Stimulated activated CD4-positive, alpha-beta T cell treated with anti-CD3 and anti-CD28 coated beads, Interleukin-1b, Interleukin-23, amount 100 ng/mL, for 48 hours (primary cell): ENCODE measurements around the gene CAVIN4.

Experiments
- DNase-seq: peaks from one replicate; pipeline ENCODE4 v3.0.0-alpha.2; 2020

The CAVIN4 gene, protein sequence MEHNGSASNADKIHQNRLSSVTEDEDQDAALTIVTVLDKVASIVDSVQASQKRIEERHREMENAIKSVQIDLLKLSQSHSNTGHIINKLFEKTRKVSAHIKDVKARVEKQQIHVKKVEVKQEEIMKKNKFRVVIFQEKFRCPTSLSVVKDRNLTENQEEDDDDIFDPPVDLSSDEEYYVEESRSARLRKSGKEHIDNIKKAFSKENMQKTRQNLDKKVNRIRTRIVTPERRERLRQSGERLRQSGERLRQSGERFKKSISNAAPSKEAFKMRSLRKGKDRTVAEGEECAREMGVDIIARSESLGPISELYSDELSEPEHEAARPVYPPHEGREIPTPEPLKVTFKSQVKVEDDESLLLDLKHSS

DNA sequence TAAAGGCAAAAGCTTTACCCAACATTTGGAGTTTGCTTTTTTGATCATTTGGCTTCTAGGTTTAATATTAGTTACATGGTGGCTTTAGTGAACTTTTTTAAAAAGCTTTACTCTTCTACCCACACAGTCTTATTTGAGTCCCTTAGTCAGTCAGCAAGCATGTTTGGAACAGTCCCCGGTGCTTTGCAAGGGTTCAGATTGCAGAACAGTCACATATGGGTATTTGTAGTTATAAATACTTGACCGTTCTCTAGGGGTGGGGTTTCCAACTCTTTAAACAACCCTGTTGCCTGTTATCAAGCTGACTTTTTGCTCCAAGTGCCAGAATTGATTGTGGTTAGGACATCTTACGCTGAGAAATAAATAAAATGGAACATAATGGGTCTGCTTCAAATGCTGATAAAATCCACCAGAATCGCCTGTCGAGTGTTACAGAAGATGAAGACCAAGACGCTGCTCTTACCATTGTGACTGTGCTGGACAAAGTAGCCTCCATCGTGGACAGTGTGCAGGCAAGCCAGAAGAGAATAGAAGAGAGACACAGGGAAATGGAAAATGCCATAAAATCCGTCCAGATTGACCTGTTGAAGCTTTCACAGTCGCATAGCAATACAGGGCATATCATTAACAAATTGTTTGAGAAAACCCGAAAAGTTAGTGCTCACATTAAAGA lies at the start of gene CAVIN4:
Gene CAVIN4, plus strand, starts transcription at position 304 of the 673 bp plus-strand sequence. Its CDS starts 65 bp downstream, at position 369.
- DNase-seq = no peak

DNA sequence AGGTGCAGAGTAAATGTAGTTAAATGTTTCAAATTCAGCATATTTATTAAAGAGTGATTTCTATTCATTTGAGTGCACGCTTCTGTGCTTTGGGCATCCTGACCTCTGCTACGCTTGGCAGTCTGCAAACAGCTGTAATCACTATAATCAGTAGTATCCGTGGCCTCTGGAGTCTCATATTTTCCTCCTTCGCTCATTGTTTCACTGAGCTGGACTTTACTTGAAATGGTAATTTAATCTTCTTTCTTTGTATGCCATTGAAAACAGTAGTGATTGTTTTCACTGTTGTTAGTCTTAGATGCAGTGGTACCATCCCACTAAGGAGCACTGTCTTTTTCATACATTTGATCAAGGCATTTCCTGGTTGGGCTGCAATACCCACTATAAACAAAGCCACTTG lies 43.5 kb upstream of the CAVIN4 start:
- DNase-seq = no peak

DNA sequence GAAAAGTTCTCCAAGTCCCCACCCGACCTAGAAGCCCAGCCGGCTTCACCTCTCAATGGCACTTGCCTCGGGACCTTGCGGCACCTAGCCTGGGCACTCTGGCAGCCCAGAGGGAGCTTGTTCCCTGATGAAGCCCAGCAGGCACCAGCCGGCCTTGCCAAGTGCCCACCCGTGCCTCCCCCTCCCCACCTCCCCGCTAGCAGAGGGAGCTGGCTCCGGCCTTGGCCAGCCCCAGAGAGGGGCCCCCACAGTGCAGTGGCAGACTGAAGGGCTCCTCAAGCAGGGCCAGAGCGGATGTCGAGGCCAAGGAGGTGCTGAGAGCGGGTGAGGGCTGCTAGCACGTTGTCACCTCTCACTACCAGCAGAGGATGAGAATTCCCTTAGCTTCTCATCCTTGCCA lies 37.6 kb upstream of the CAVIN4 start:
- DNase-seq = no peak

DNA sequence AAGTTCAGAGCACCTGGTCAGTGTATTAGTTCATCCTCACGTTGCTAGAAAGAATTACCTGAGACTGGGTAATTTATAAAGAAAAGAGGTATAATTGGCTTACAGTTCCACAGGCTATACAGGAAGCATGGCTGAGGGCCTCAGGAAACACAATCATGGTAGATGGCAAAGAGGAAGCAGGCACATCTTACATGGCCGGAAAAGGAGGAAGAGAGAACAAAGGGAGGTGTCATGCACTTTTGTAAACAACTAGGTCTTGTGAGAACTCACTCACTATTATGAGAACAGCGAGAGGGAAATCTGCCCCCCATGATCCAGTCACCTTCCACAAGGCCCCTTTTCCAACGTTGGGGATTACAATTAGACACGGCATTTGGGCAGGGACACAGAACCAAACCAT lies 28.8 kb upstream of the CAVIN4 start:
- DNase-seq = no peak

DNA sequence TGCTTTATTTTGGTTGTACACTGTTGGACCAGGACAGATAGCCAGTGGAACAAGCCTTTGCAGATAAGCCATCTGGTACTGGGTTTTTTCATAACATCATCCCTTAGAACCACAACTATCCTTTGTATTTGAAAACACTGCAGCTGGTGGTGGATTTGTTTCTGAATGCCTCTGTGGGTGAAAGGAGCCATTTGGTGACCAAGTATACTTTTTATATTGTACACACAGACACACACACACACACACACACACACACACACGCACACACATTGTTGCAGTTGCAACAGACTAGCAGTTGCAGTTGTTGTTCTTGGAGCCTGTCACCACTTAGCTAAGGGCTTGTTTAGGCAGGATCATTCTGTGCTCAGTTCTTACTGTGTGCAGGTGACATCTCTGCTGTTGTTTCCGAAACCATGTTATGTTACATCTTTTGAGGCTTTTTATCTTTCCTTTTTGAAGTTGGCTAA lies 22.9 kb upstream of the CAVIN4 start:
- no peak for DNase-seq

DNA sequence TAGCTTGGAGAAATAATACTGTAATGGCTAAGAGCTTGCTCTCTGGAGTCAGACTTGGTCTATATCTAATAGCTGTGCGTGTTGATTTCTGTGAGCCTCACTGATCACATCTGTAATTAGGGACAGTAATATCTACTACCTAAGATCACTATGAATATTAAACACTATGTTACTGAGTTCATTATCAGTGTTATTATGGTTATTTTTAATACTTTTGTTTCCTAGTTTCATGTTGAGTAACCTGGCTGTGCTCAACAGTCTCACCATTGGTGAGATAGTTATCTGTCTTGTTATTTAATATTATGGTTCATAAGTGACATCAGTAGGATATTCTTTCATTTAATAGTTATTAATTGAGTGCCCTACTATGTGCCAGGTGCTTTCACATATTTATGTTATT lies 22.4 kb upstream of the CAVIN4 start:
- no peak for DNase-seq

DNA sequence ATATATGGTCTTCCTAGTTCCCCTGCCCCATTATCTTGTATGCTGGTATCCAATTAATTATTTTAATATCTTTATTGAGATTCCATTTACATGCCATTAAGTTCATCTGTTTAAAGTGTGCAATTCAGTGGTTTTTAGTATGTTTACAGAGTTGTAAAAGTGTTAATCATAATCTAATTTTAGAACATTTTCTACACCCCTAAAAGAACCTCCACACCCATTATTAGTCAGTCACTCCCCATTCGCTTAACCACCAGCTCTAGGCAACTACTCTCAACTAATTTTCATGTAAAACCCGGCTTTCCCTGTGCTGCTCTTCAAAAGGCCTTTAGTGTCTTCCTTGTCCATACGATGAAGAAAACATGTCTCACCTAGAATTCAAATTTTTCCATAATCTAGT lies 20.8 kb upstream of the CAVIN4 start:
- DNase-seq = no peak

DNA sequence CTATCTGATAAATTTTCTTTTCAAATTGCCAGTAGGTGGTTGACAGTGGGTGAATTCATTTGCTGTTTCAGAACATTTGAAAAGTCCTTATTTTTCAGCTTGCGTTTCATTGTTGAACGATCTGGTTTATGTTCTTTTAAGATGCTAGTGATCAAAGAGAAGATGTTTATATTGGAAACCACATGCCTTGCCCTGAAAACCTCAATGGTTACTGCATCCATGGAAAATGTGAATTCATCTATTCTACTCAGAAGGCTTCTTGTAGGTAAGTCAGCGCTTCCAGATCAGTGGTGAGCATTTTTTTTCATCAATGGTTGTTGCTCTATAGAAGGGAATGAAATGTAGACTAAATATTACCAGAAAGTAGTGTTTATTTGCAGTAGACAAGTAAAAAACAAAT lies 16.6 kb upstream of the CAVIN4 start:
- no peak for DNase-seq

DNA sequence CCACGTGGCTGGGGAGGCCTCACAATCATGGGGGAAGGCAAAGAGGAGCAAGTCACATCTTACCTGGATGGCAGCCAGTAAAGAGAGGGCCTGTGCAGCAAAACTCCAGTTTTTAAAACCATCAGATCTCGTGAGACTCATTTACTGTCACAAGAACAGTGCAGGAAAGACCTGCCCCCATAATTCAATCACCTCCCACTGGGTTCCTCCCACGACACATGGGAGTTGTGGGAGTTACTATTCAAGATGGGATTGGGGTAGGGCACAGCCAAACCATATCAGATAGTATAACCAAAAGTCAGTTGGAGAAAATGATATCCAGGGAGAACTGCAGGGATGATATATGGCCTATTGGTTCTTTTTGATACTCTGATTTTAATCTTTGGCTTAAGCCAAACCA lies 10.0 kb upstream of the CAVIN4 start:
- DNase-seq = no peak

DNA sequence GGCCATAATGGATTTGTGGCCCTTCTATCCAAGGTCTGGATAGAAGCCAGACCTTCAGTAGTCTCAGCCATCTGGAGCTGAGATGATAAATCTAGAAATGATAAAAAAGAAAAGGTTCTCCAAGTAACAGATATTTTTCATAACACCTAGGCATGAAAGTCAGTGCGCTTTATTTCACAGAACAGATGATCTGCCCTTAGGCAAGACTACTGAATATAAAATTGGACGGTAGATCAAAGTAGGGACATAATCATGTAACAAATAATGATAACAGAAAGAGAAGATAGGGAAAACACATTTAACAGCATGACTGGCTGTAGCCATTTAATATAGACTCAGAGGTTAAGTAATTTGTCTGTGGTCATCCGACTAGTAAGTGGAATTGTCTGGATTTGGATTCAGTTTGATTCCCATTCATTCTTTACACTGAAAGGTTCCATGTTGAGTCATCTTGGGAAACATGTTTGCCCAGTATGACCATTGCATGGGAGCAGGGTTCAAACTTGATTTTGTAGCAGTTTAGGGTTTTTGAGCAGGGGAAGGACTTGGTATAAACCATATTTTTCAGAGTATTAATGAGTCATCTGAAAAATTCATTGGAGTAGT lies 4.1 kb upstream of the CAVIN4 start:
- DNase-seq = no peak

DNA sequence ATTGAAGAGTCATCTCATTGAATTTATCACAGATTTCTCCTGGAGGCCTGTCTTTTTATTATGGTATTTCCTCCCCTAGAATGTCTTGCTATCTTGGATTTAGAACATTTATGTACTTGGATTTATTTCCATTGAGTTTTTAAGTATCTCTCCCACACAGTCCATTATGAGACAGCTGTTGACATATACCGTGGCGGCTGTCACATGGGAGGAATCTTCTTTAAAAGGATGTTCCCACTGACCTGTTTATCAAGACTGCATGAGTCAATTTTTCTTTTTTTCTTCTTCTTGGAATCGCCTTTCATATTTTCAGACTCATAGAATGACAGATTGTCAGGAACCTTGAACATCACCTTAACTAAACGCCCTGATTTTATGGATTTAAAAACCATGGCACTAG lies 2.9 kb upstream of the CAVIN4 start:
- DNase-seq = no peak

DNA sequence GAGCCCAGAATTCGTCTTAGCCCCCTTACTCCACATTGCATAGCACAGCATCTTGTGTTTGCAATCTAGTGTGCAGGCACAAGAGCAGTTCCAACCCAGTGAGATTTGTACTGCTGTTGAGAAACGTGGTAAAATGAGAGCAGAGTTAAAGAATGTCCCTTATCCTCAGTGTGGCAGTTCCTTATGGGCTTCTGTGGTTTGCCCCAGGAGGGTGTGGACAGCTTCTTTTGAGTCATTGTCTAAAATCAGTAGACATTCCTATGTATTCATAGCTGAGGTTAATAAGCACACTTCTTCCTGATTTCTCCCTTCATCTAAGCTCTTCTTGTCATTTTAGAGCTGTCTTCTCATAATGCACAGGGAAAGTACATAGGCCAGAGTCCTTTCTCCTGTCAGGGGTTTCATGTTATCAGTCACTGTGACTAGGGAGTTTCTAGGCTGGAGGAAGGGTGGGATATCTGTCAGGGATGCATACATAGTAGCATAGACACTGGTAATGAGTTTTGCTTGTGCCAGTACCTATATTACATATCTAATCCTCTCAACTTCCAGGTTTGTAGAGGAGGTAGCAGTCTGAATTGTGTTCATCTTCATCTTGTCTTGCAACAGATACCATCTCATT lies 2.0 kb upstream of the CAVIN4 start:
- DNase-seq = no peak

DNA sequence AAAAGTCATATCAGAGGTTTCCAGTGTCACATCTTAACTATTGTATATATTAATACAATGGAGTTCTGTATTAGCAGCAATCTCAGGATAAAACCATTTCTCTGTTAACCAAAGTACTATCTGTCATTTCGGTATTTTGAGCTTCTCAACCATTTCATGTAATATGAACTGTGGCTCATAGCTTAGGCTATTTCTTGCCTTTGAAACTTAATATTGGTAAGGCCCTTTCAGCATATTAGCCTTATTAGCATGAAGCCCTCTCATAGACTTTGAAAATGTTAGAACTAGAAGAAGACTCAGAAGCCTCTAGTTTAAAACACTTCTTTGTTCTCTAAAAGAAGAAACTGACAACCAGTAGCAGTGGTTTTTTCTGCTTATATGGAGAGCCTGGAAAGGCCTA lies 731 bp downstream of the CAVIN4 start:
- DNase-seq = no peak

DNA sequence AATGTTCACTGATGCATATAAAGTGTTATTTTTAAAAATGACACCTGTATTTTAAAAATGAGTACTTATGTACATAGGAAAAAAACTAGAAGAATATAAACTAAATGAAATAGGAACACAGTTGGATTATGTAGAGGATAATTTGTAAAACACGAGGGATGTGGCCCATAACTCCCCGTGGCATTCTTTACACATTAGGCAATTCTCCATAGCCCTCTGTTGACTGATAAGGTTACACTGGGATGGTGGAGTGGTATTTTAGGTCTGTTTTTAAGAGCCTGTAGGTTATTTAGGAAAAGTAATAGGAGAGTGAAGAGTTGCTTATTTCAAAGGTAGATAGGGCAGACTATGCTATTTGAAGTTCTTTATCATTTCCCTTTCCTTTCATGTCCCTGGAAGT lies 1.8 kb downstream of the CAVIN4 start:
- no peak for DNase-seq

DNA sequence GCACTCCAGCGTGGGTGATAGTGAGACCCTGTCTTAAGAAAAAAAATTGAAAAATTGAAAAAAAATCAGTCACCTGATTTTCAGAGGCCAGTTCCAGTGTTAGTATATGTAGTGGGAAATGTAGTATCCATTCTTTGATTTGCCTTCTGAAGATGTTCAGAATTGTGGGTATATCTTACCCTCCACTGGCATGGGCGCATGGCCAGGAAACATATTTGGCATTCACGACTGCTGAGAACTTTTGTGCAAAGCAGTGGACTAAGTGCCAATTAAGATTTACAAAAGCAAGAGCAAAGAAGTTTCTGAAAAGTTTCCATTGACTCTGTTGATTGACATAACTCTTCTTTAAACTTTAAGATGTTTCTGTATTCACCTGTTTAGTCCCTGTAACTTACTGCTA lies 2.4 kb downstream of the CAVIN4 start:
- DNase-seq = no peak

DNA sequence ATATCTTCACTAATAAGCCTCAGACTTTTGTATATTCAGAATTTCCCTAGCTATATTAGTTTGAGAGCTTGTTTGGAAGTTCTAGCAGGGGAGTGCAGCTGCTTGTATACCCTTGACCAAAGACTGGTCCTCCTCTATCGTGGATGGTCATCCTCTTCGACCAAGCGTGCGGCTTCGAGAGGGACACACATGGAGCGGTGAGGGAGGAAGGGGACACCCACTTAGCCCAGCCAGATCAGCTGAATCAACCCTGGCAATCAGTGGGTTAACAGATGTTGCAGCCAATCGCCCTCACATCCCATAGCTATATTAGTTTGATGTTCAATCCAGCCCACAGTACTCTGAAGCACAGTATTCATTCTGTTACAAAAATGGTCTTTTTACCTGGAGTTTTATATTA lies 3.2 kb downstream of the CAVIN4 start:
- DNase-seq = no peak

DNA sequence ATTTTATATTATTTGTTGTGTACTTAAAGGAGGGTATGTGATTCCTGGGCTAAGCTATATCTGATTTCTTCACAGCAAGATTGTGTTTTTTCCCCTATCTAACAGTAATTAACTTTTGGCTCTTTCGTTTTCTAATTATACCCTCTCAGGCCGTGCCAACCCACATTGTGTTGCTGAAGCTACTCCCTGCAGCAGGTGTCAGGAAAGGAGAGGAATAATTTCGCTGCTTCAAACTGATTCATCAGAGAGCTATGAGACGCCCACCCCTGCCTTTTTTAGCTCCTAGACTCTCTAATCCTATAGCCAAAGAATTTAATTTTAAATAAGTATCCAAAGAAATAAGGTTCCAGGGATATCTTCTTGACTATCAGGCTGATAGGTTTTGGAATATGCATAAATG lies 3.8 kb downstream of the CAVIN4 start:
- DNase-seq = no peak

DNA sequence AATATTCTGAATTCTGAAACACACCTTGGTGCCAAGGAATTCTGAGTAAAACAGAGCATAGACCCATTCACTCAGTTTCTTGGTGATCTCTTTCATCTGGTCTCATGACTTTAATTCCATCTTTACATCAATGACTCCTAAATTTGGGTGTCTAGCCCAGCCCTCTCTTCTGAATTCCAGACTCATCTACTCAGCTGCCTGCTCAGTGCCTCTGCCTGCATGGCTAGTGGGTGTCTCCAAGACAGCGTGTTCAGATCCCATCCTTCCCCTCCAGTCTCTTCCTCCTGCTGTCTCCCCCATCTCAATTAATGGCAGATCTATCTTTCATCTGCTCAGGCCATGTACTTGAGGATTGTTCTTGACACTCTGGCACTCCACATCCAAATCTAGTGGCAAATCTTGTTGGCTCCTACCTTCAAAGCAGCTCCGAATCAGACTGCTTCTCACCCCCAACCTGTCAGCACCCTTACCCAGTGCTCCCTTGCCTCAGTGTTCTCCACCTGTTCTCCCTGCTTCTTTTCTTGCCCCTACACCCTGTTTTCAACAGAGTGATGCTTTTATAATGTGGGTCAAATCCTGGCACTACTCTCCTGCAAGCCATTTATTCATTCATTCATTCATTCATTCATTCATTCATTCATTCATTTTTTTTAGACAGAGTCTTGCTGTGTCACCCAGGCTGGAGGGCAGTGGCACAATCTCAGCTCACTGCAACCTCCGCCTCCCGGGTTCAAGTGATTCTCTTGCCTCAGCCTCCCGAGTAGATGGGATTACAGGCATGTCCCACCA lies 5.3 kb downstream of the CAVIN4 start:
- DNase-seq = no peak

DNA sequence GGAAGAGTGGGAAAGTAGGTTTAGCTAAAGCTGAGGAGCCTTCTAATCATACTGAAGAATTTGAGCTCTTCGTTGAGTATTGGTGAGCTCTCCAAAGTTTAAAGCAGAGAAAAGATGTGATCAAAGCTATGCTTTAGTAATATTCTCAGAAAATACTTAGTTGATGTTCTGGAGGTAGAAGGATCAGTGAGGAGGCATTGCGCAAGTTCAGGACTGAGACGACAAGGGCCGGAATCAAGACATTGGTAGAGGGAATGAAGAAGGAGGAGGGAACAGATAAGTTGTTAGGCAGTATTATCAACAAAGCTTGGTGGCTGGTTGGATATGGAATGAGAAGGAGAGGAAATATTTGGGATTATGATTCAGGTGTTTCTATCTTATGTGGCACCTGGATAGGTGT lies 7.1 kb downstream of the CAVIN4 start:
- DNase-seq = no peak

DNA sequence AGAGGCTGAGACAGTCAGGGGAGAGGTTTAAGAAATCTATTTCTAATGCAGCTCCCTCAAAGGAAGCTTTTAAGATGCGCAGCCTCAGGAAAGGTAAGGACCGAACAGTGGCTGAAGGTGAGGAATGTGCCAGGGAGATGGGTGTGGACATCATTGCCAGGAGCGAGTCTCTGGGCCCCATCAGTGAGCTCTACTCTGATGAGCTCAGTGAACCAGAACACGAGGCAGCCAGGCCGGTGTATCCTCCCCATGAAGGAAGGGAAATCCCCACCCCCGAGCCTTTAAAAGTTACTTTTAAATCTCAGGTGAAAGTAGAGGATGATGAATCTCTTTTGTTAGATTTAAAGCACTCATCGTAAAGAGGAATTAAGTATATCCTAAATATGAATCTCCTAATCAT lies 8.2 kb downstream of the CAVIN4 start:
- DNase-seq = no peak

DNA sequence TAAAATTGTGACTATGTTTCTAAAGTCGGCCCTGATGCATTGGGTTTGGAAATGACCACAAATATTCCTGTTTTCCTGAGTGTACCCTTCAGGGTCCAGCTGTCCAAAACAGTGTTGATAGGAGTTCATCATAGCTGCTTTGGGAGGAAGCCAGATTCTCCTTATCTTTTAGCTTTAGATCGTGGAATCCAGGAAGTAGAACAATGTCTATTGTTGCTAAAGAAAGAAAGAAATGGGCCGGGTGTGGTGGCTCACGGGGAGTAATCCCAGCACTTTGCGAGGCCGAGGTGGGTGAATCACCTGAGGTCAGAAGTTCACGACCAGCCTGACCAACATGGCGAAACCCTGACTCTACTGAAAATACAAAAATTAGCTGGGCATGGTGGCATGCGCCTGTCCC lies 9.5 kb downstream of the CAVIN4 start:
- DNase-seq = no peak

DNA sequence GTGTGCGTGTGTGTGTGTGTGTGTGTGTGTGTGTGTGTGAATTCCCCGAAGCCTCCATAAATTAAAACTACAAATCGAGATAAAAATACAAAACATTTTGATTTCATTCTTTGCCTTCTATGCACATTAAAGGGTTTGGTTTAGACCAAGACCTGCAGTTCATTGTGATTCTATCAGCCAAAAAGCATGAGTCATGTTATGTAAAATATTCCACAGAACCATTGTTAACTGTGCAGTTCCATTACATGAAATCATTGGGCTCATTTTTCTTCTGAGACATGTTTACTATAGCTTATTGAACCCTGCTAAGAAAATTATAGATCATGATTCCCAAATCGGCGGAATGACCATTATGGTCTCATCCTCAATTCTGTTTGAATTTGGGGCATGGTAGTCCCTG lies 11.7 kb downstream of the CAVIN4 start:
- no peak for DNase-seq

DNA sequence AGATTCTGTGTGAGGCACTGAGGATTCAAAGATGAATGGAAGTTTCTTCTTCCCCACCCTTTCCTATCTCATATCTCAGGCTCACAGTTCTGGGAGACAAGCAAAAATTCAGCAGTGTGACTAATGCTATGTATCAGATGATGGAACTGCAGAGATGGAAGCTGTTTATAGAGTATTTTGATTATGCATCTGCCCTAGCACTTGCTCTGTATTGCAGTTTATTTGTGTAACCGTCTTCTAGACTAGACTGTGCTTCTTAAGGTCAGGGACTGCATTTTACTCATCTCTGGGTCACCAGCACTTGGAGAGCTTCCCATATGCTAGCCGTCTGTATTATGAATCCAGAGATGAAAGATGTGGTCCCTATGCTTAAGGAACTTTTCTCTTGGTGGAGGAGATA lies 12.6 kb downstream of the CAVIN4 start:
- no peak for DNase-seq
